Endometrial microvascular endothelial cells (primary cell): Measurements from ENCODE around the gene GFAP. TPM values are rescaled to one million over a fixed set of nuclear protein-coding genes. Genes with fewer than 3 reads are reported as not detected.
"Not testable (repeated sequence)": the region's sequence is repeated elsewhere in the genome, so short reads cannot be mapped to it uniquely, and the experiment has no call there.

Source experiments
- in situ Hi-C: cut with HindIII; loops from 2 replicates; pipeline ENCODE4 v1.10.0; 2017; ENCODE audit warnings: low sequenced_read_pairs, low pct_unique_long_range_greater_than_20kb; ENCODE audit errors: inconsistent ontology term
- total RNA-seq: library from RNA; depleted of rRNA; stranded (reverse); fragments of >200 nt; gene quantifications from one replicate; pipeline ENCODE4 v1.2.3, GENCODE V29; 2015; ENCODE audit errors: inconsistent ontology term

GFAP gene
- total RNA-seq, result not detected

- in situ Hi-C loops, result no loop called here
These were observed at the start of gene GFAP for GRCh38 chr17:44915321-44915726. GFAP (minus strand) TSS chr17:44915500; CDS start chr17:44915486, 14 bp downstream.

- in situ Hi-C loops, result no loop called here
These were observed 46.6 kb upstream of the GFAP start for GRCh38 chr17:44961921-44962350.

- in situ Hi-C loops, result no loop called here
These were observed 45.4 kb upstream of the GFAP start for GRCh38 chr17:44960691-44961090.

GRCh38 chr17:44959821-44960531 lies 44.7 kb upstream of the GFAP start:
- in situ Hi-C loops, result no loop called here

DNA sequence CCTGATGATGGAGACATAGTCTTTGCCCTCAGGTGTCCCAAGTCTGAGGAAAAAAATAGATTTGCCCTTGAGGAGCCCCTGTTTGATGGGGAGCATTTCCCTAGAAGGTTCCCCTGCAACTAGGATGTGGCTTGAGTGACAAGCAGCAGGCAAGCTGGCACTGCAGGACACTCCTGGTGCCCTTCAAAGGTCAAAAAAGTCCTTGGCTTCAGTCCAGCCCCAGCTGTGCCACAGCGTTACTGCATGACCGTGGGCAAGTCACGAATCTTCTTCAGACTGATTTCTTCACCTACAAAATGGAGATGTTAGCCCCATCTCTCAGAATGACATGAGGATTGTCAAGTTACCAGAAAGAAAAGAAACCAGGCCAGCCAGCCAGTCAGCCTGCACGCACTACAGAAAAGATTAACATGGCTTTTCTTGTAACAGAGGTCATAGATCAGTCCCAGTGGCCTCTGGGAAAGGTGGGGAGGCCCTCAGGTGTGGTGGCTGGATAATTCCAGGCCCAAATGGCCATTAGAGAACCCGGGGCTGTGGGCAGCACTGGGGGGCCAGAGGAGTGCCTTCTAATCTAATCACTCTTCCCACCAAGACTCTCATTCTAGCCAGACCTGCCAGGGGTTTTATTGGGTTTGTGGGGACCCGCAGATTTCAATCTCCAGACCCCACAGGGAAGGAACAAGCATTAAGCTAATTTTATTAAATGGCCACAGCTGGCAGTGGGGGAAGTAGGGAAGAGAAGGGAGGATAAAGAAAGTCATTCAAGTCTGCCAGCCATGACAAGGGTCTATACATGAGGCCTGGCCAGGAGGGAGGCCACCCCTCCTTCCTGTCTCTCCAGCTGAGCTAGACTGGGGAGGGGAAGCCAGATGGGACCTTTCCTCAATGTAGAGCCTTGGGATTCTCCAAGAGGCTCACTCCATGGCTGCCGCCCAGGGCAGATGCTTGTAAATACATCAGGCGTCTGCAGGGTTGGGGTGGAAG lies 42.0 kb upstream of the GFAP start:
- in situ Hi-C loops, result no loop called here

- in situ Hi-C loops, result no loop called here
These were observed 40.5 kb upstream of the GFAP start for GRCh38 chr17:44955674-44956425.

GRCh38 chr17:44952946-44953475 lies 37.7 kb upstream of the GFAP start:
- in situ Hi-C loops, result no loop called here

DNA sequence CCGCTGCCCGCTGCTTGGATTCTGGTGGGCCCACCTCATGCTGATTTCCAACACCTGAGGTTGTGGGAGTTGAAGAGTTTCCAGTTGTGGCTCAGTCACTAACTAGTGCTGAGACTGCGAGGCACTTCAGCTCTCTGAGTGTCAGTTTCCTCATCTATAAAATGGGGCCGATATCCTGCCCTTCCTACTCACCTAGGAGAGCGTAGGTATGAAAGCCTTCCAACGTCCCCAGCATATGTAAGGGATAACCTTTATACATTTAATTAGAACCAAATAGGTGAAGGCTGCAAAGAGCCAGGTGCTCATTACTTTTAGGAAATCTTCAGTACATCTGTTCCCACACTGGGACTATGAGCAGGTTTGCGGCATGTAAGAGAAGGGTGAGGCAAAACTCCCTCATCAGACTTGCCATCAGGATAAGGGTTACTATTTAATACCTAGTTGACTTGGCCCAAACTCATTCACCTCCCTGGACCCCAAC lies 33.1 kb upstream of the GFAP start:
- in situ Hi-C loops, result no loop called here

DNA sequence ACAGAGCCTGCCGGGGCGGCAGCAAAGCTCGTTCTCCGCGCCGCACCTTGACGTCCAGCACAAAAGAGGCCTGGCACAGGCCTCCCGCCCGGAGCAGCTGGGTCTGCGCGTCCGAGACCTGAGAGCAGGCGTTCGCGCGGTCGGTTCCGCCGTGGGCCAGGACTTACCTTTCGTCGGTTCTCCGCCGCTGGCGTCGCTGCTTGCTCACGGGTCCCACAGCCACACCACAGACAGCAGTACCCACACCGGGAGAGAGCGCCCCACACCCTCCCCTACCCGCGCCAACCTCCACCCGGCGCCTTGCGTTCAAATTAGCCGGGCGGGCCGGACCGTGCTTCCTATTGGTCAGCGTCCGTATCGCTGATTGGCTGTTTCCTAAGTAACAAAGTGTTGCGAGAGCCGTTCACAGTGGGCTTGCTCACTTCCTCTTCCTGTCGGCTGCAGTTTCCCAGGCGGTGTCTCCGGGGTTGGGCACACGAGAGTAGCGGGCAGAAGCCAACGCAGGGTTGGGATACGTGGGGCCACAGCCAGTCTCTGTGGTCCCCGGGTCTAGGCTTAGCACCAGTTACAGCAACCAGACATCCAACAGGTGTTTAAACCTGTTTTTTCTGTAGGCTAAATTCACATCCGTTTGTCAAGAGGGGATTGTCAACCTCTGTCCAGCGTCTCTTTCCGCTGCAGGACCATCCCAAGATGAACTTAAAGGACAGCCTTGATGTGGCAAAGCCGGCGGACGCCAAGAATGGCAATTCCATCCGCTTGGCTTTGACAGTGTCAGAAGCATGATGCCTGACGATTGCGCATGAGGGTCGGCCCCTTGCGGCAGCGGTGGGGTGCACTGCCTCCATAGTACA lies 32.4 kb upstream of the GFAP start, which contains the start of gene KIF18B:
Gene KIF18B (minus strand): TSS at position 313 of the 854 bp plus-strand sequence. CDS start 11,429 bp downstream, outside the sequence.
- in situ Hi-C loops, result no loop called here

DNA sequence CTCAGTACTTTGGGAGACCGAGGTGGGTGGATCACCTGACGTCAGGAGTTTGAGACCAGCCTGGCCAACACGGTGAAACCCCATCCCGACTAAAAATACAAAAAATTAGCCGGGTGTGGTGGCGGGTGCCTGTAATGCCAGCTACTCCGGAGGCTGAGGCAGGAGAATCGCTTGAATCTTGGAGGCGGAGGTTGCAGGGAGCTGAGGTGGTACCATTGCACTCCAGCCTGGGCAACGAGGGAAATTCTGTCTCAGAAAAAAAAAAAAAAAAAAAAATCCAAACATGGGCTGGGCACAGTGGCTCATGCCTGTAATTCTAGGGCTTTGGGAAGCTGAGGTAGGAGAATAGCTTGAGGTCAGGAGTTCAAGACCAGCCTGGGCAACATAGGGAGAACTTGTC lies 30.4 kb upstream of the GFAP start:
- in situ Hi-C loops, result not testable (repeated sequence)

DNA sequence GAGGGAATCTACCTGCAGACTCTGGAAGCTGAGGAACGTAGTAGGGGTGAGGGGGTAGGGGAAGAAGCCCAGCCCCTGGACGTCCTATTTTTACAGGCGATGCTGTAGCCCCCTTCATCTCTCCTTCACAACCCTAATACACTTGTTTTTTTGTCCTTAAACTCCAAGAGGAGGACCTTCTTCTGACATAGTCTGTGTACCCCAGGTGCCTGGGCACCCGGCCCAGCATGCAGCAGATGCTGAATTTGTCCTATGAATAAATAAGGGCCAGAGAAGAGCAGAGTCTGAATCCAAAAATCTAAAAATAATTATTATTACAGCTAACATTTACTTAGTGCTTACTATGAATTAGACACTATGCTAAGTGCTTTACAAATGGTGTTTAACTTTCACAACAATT lies 27.2 kb upstream of the GFAP start:
- in situ Hi-C loops, result no loop called here

- in situ Hi-C loops, result no loop called here
These were observed 26.5 kb upstream of the GFAP start for GRCh38 chr17:44941712-44942331.

GRCh38 chr17:44940768-44941167 lies 25.5 kb upstream of the GFAP start:
- in situ Hi-C loops, result no loop called here

- in situ Hi-C loops, result no loop called here
These were observed 25.0 kb upstream of the GFAP start for GRCh38 chr17:44940317-44940716.

GRCh38 chr17:44935116-44935515 lies 19.8 kb upstream of the GFAP start:
- in situ Hi-C loops, result no loop called here

DNA sequence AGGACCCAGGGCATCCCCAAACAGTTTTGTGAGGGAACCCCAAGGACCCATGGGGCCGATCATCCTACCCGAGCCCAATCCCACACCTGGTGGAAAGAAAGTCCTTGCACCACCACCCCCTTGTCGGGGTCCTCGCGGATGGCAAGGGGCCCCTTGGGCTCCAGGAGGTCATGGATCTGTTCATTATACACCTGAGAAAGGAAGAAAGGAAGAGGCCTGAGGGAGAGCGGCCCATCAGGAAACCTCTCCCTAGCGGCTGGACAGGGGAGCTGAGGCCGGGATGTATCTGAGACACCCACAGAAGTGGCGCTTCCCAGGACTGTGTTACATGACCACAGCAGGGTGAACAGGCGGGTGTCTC lies 19.4 kb upstream of the GFAP start:
- in situ Hi-C loops, result no loop called here
